Thyroid gland (tissue), 4 donors: ENCODE data around the gene MCOLN2. TPM values are rescaled to one million over a fixed set of nuclear protein-coding genes. Genes with fewer than 3 reads are reported as not detected.

Experiments
- DNase-seq, 2 donors: peaks; one replicate each; pipeline ENCODE4 v3.0.0-alpha.2; 2019
- H3K27ac ChIP-seq, 3 donors: fragments of 200-600 bp; sonication (generic); 1 replicate in 2 of 3; 2 replicates in 1 of 3; pipeline ENCODE4 v1.5.1; 2016 to 2019; ENCODE audit warnings: mild to moderate bottlenecking in 1 of 3, moderate library complexity in 1 of 3
- H3K27me3 ChIP-seq: fragments of 200-600 bp; sonication (generic); one replicate; pipeline ENCODE4 v1.5.1; 2019
- H3K36me3 ChIP-seq, 2 donors: fragments of 200-600 bp; sonication (generic); one replicate each; pipeline ENCODE4 v1.5.1; 2016 to 2019
- H3K4me1 ChIP-seq, 2 donors: fragments of 200-600 bp; sonication (generic); one replicate each; pipeline ENCODE4 v1.5.1; 2017 to 2019
- H3K4me3 ChIP-seq, 3 donors: fragments of 200-600 bp; sonication (generic); replicated peaks in 1 of 3; 1 replicate in 2 of 3; 2 replicates in 1 of 3; pipeline ENCODE4 v1.5.1; 2016; ENCODE audit warnings: mild to moderate bottlenecking in 1 of 3
- H3K9me3 ChIP-seq: fragments of 200-600 bp; sonication (generic); one replicate; pipeline ENCODE4 v1.5.1; 2017
- CTCF ChIP-seq, 6 experiments: fragments of 200-600 bp in 3 of 6; fragments of 450-650 bp in 3 of 6; sonication (generic) in 3 of 6; IDR thresholded peaks; one replicate each; pipeline ENCODE4 v1.5.1; 2016 to 2019; ENCODE audit warnings: antibody characterized with exemption in 6 of 6, mild to moderate bottlenecking in 2 of 6, inconsistent platforms in 1 of 6, moderate library complexity in 1 of 6
- POLR2A ChIP-seq, 2 donors: fragments of 450-650 bp; IDR thresholded peaks; one replicate each; pipeline ENCODE4 v1.6.1; 2017; ENCODE audit warnings: antibody characterized with exemption in 2 of 2, mild to moderate bottlenecking in 2 of 2, moderate library complexity in 1 of 2
- WGBS, 2 donors: methylation state at CpG; one replicate each; pipeline ENCODE4 v1.1.5; 2017; 5-methylcytosine and 5-hydroxymethylcytosine counted together
- intact Hi-C: fragments of 100-400 bp; cut with DNase I; formaldehyde crosslinking; loops from one replicate; pipeline ENCODE4 v1.15.1; 2023
- total RNA-seq, 4 donors: library from RNA; depleted of rRNA; stranded (reverse); fragments of >200 nt; gene quantifications; one replicate each; pipeline ENCODE4 v1.2.3, GENCODE V29; 2016

The MCOLN2 gene
- total RNA-seq, 4 donors from 2014 or later, result 0.29 to 2.5 (median 1.4) TPM

- intact Hi-C loops, result no loop called here
- Histone ChIP-seq H3K4me1 (no peaks in the 10 kb centered on the region), H3K27me3 (no peaks in the 10 kb centered on the region), H3K27ac (no peak overlapping the region), H3K36me3 (no peaks in the 10 kb centered on the region), H3K4me3 (no peak overlapping the region), H3K9me3 (no peaks in the 10 kb centered on the region)
- DNase-seq, result no peak
- no peak for TF ChIP-seq POLR2A (IDR thresholded peaks at IDR 0.05)
- TF ChIP-seq CTCF (IDR thresholded peaks at IDR 0.05), result no peak
Observed at GRCh38 chr1:84985365-84985764, 11.5 kb downstream of the MCOLN2 start.

- Histone ChIP-seq H3K4me1 (no peaks in the 10 kb centered on the region), H3K27ac (no peak overlapping the region), H3K36me3 (no peaks in the 10 kb centered on the region), H3K27me3 (no peaks in the 10 kb centered on the region), H3K9me3 (no peaks in the 10 kb centered on the region), H3K4me3 (no peak overlapping the region)
- WGBS, 2 donors, result 87 to 88% methylated on average over 2 of the region's 2 CpGs
- intact Hi-C loops, result no loop called here
- DNase-seq, result no peak
- TF ChIP-seq CTCF (IDR thresholded peaks at IDR 0.05), result no peak
- no peak for TF ChIP-seq POLR2A (IDR thresholded peaks at IDR 0.05)
Observed at GRCh38 chr1:84982395-84982794, 14.5 kb downstream of the MCOLN2 start.

GRCh38 chr1:84975035-84975434, 21.9 kb downstream of the MCOLN2 start:
- H3K4me3 ChIP-seq, result no peak overlapping the region
- TF ChIP-seq POLR2A (IDR thresholded peaks at IDR 0.05) (no peak), CTCF (IDR thresholded peaks at IDR 0.05) (no peak)
- WGBS, 2 donors, result 50 to 64% methylated on average over 2 of the region's 2 CpGs
- H3K9me3 ChIP-seq, result no peaks in the 10 kb centered on the region
- intact Hi-C loops, result no loop called here
- no peak for DNase-seq
- H3K36me3 ChIP-seq, result no peaks in the 10 kb centered on the region
- H3K27ac ChIP-seq, result no peak overlapping the region
- H3K27me3 ChIP-seq, result no peaks in the 10 kb centered on the region
- H3K4me1 ChIP-seq, result no peaks in the 10 kb centered on the region

DNA sequence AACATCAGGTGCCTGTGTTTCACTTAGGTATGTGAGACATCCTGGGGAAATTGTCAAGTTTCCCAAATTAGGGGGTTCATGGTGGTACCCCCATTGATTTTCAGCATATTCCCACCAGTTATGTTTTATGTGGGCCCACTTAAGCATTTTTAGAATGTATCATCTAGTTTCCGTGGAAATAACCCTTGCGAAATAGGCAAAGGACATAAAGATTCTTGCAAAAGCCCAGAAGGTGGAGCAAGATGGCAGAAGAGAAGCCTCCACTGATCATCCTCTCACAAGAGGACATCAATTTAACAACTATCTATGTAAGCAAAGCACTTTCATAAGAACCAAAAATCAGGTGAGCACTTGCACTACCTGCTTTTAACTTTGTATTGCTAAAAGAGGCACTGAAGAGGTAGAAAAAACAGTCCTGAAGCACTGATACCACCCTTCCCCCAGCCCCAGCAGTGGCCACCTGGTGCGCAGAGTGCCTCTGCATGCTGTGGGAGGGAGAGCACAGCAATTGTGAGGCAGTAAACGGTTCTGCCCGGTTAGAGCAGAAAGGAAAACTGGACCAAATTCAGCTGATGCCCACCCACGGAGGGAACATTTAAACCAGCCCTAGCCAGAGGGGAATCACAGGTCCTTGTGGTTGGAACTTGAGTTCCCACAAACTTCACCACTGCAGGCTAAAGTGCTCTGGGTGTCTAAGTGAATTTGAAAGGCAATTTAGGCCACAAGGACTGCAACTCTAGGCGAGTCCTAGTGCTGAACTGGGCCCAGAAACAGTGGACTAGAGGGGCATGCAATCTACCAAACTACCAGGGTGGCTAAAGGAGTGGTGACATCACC, 23.2 kb downstream of the MCOLN2 start:
- H3K27me3 ChIP-seq, result no peaks in the 10 kb centered on the region
- no peaks in the 10 kb centered on the region for H3K9me3 ChIP-seq
- H3K4me3 ChIP-seq, result no peak overlapping the region
- H3K4me1 ChIP-seq, result no peaks in the 10 kb centered on the region
- no peak for DNase-seq
- intact Hi-C loops, result no loop called here
- TF ChIP-seq CTCF (IDR thresholded peaks at IDR 0.05) (no peak), POLR2A (IDR thresholded peaks at IDR 0.05) (no peak)
- WGBS, 2 donors, result 73 to 77% methylated on average over 7 of the region's 7 CpGs
- no peak overlapping the region for H3K27ac ChIP-seq
- no peaks in the 10 kb centered on the region for H3K36me3 ChIP-seq

DNA sequence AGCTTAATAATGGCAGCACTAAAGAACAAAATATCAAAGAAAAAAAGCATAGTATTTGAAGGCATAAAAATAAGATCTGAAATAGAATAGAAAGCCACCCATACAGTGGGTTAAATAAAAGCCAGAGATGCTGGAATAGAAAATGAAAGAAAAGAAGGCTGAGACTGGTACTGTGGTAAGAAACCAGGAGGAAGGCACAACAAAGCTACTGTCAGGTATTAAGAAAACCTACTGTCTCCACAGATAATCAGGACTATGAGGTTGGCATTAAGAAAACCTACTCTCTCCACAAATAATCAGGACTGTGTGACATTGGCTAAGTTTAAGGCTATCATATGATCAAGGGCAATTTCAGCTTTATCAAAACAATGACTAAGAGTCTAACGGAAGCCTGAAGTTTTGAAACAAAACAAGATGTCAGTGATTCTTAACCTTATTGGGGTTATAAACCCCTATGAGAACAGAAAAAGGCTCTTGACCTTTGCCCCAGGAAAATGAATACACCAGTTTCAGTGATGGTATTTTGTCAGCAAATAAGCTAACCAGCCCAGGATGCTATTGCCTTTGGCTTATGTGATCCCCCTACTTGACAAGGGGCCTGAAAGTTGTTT, 24.4 kb downstream of the MCOLN2 start:
- Histone ChIP-seq H3K9me3 (no peaks in the 10 kb centered on the region), H3K36me3 (no peaks in the 10 kb centered on the region), H3K4me3 (no peak overlapping the region), H3K27me3 (no peaks in the 10 kb centered on the region), H3K27ac (no peak overlapping the region), H3K4me1 (no peaks in the 10 kb centered on the region)
- intact Hi-C loops, result no loop called here
- TF ChIP-seq POLR2A (IDR thresholded peaks at IDR 0.05) (no peak), CTCF (IDR thresholded peaks at IDR 0.05) (no peak)
- WGBS, 2 donors, result 43 to 76% methylated on average over 1 of the region's 1 CpG
- no peak for DNase-seq
